H1 (cell line): Measurements from ENCODE around the gene MXI1. TPM values are rescaled to one million over a fixed set of nuclear protein-coding genes. Genes with fewer than 3 reads are reported as not detected.

Experiments used
- CTCF ChIA-PET: fragments of 300-600 bp; sonication (Branson Sonifier 250); formaldehyde crosslinking; loops from one replicate; lab custom pipeline; 2021; ENCODE audit not compliant: partially characterized antibody; lab: Charles Lee
- POLR2A ChIA-PET: fragments of 300-600 bp; sonication (Branson Sonifier 250); formaldehyde crosslinking; loops from one replicate; lab custom pipeline; 2021; ENCODE audit warnings: inconsistent platforms; ENCODE audit not compliant: partially characterized antibody; lab: Charles Lee
- DNase-seq, 2 experiments: peaks; one replicate each; pipeline versions ENCODE4 v3.0.0 to v3.0.0-alpha.2; 2010 to 2022; ENCODE audit warnings: low spot score in 2 of 2, low read depth in 1 of 2, mixed read lengths in 1 of 2
- FAIRE-seq: peaks from 2 replicates; lab custom pipeline; 2011; peaks lifted over from hg19 to GRCh38; lab: Jason Lieb, UNC
- H2AFZ ChIP-seq: 2 replicates; pipeline ENCODE4 v1.8.1; 2012; ENCODE audit warnings: low read length, inconsistent platforms
- H2AK5ac ChIP-seq: 2 replicates; pipeline ENCODE4 v1.6.1; 2013; ENCODE audit warnings: low read depth, low read length
- H2BK120ac ChIP-seq: replicated peaks from 2 replicates; pipeline ENCODE3; 2013; ENCODE audit warnings: low read depth, low read length, inconsistent platforms
- H2BK12ac ChIP-seq: 2 replicates; pipeline ENCODE4 v1.6.1; 2013; ENCODE audit warnings: low read depth, low read length
- H2BK15ac ChIP-seq: 2 replicates; pipeline ENCODE4 v1.6.1; 2013; ENCODE audit warnings: low read length
- H2BK20ac ChIP-seq: 2 replicates; pipeline ENCODE4 v1.6.1; 2013; ENCODE audit warnings: low read length
- H2BK5ac ChIP-seq: 2 replicates; pipeline ENCODE4 v1.6.1; 2013; ENCODE audit warnings: low read depth, low read length
- H3K14ac ChIP-seq: 2 replicates; pipeline ENCODE4 v1.6.1; 2013; ENCODE audit warnings: inconsistent platforms; ENCODE audit not compliant: insufficient read length
- H3K18ac ChIP-seq: 2 replicates; pipeline ENCODE4 v1.6.1; 2013; ENCODE audit warnings: low read length; ENCODE audit errors: extremely low read depth
- H3K23ac ChIP-seq: 2 replicates; pipeline ENCODE4 v1.6.1; 2013; ENCODE audit warnings: inconsistent platforms; ENCODE audit not compliant: insufficient read length
- H3K23me2 ChIP-seq: 2 replicates; pipeline ENCODE4 v1.6.1; 2013; ENCODE audit warnings: low read depth, low read length
- H3K27ac ChIP-seq: 2 replicates; pipeline ENCODE4 v1.6.1; 2011; ENCODE audit warnings: low read depth, low read length, inconsistent platforms
- H3K27me3 ChIP-seq, 4 experiments: replicated peaks in 1 of 4; 1 replicate in 1 of 4; 2 replicates in 3 of 4; pipeline versions ENCODE4 v1.6.1 to v1.8.1; 2011 to 2013; ENCODE audit warnings: low read length in 3 of 4, mild to moderate bottlenecking in 3 of 4, inconsistent platforms in 2 of 4, mixed read lengths in 2 of 4, moderate library complexity in 1 of 4; ENCODE audit not compliant: control insufficient read depth in 3 of 4, insufficient read depth in 3 of 4; ENCODE audit errors: extremely low read depth in 1 of 4
- H3K36me3 ChIP-seq, 4 experiments: 2 replicates each; pipeline versions ENCODE4 v1.6.1 to v1.8.1; 2011 to 2013; ENCODE audit warnings: mild to moderate bottlenecking in 4 of 4, low read length in 3 of 4, moderate library complexity in 2 of 4, control low read depth in 1 of 4, inconsistent platforms in 1 of 4; ENCODE audit not compliant: insufficient read depth in 4 of 4, control insufficient read depth in 2 of 4
- H3K4ac ChIP-seq: replicated peaks from 2 replicates; pipeline ENCODE3; 2013; ENCODE audit warnings: low read length, low read depth, mixed read lengths, inconsistent platforms; ENCODE audit not compliant: insufficient read length
- H3K4me1 ChIP-seq, 4 experiments: replicated peaks in 1 of 4; 1 replicate in 1 of 4; 2 replicates in 3 of 4; pipeline versions ENCODE4 v1.6.1 to v1.8.1; 2011 to 2013; ENCODE audit warnings: low read length in 3 of 4, inconsistent platforms in 2 of 4, mixed read lengths in 1 of 4; ENCODE audit not compliant: insufficient read depth in 4 of 4, control insufficient read depth in 3 of 4
- H3K4me2 ChIP-seq, 2 experiments: 2 replicates each; pipeline versions ENCODE4 v1.6.1 to v1.8.1; 2011 to 2013; ENCODE audit warnings: low read depth in 2 of 2, low read length in 2 of 2, control low read depth in 1 of 2, inconsistent platforms in 1 of 2, mild to moderate bottlenecking in 1 of 2; ENCODE audit not compliant: insufficient read depth in 1 of 2
- H3K4me3 ChIP-seq, 4 experiments: fragments of 200-600, 300-600 bp in 1 of 4; sonication (generic), shearing (Covaris generic), sonication (Bioruptor Twin) in 1 of 4; 2 replicates each; pipeline versions ENCODE4 v1.5.1 to v1.8.1; 2011 to 2016; ENCODE audit warnings: low read length in 4 of 4, low read depth in 3 of 4, control low read depth in 2 of 4, inconsistent platforms in 2 of 4, mild to moderate bottlenecking in 2 of 4, mixed read lengths in 1 of 4, moderate library complexity in 1 of 4; ENCODE audit not compliant: insufficient read depth in 2 of 4; ENCODE audit errors: extremely low read depth in 1 of 4
- H3K56ac ChIP-seq: replicated peaks from 2 replicates; pipeline ENCODE3; 2013; ENCODE audit warnings: low read depth, mild to moderate bottlenecking, mixed read lengths, low read length, inconsistent platforms; ENCODE audit not compliant: insufficient read length
- H3K79me1 ChIP-seq: 2 replicates; pipeline ENCODE4 v1.6.1; 2013; ENCODE audit warnings: low read depth, low read length, control low read depth
- H3K79me2 ChIP-seq, 2 experiments: 2 replicates each; pipeline versions ENCODE4 v1.6.1 to v1.8.1; 2012 to 2013; ENCODE audit warnings: low read length in 2 of 2, mild to moderate bottlenecking in 2 of 2, inconsistent platforms in 1 of 2; ENCODE audit not compliant: insufficient read depth in 2 of 2, control insufficient read depth in 1 of 2
- H3K9ac ChIP-seq, 4 experiments: replicated peaks in 1 of 4; 1 replicate in 1 of 4; 2 replicates in 3 of 4; pipeline versions ENCODE4 v1.6.1 to v1.8.1; 2011 to 2013; ENCODE audit warnings: low read depth in 3 of 4, low read length in 3 of 4, control low read depth in 2 of 4, mild to moderate bottlenecking in 2 of 4, moderate library complexity in 2 of 4, inconsistent platforms in 1 of 4; ENCODE audit errors: extremely low read depth in 1 of 4
- H3K9me3 ChIP-seq, 2 experiments: 2 replicates each; pipeline versions ENCODE4 v1.6.1 to v1.8.1; 2012 to 2013; ENCODE audit warnings: mild to moderate bottlenecking in 2 of 2, moderate library complexity in 2 of 2, control low read depth in 1 of 2, inconsistent platforms in 1 of 2, low read depth in 1 of 2, low read length in 1 of 2, mixed read lengths in 1 of 2; ENCODE audit not compliant: insufficient read depth in 2 of 2
- H4K20me1 ChIP-seq, 2 experiments: replicated peaks in 1 of 2; 2 replicates each; pipeline versions ENCODE3 to v1.8.1; 2011 to 2013; ENCODE audit warnings: inconsistent platforms in 2 of 2, low read length in 2 of 2, mild to moderate bottlenecking in 1 of 2; ENCODE audit not compliant: insufficient read depth in 2 of 2, control insufficient read depth in 1 of 2
- H4K5ac ChIP-seq: 2 replicates; pipeline ENCODE4 v1.6.1; 2013; ENCODE audit warnings: low read length, low read depth, mixed read lengths, inconsistent platforms; ENCODE audit not compliant: insufficient read length
- H4K8ac ChIP-seq: 2 replicates; pipeline ENCODE4 v1.8.0; 2013; ENCODE audit warnings: mild to moderate bottlenecking, moderate library complexity, low read length, inconsistent platforms; ENCODE audit not compliant: insufficient read depth; ENCODE audit errors: extremely low read depth
- H4K91ac ChIP-seq: replicated peaks from 2 replicates; pipeline ENCODE3; 2013; ENCODE audit warnings: low read length, mixed read lengths, inconsistent platforms; ENCODE audit not compliant: insufficient read length
- CREB1 ChIP-seq: IDR thresholded peaks from 2 replicates; pipeline ENCODE4 v1.6.1; 2012; ENCODE audit warnings: inconsistent platforms
- E2F6 ChIP-seq: IDR thresholded peaks from 2 replicates; pipeline ENCODE4 v1.6.1; 2012; ENCODE audit warnings: inconsistent platforms
- HDAC6 ChIP-seq: IDR thresholded peaks from one replicate; pipeline ENCODE4 v1.7.1; 2012; ENCODE audit warnings: low read depth, mild to moderate bottlenecking, inconsistent platforms, low read length, moderate library complexity
- JUN ChIP-seq: IDR thresholded peaks from 2 replicates; pipeline ENCODE4 v1.6.1; 2011; ENCODE audit warnings: low read depth, mild to moderate bottlenecking, improper control_type of control experiment, low read length
- PHF8 ChIP-seq: fragments of 200-600 bp; sonication (generic); conservative IDR thresholded peaks from 2 replicates; pipeline ENCODE4 v1.7.1; 2012; ENCODE audit warnings: low read depth, mild to moderate bottlenecking, inconsistent platforms, low read length, moderate library complexity
- POLR2A ChIP-seq, 2 experiments: IDR thresholded peaks; 1 replicate in 1 of 2; 2 replicates in 1 of 2; pipeline ENCODE4 v1.6.1; 2011; ENCODE audit warnings: low read depth in 2 of 2, low read length in 2 of 2, mild to moderate bottlenecking in 2 of 2; ENCODE audit errors: control extremely low read depth in 1 of 2
- SIN3A ChIP-seq, 2 experiments: IDR thresholded peaks in 1 of 2; conservative IDR thresholded peaks in 1 of 2; 2 replicates each; pipeline ENCODE4 v1.6.1; 2011 to 2012; ENCODE audit warnings: low read length in 2 of 2, improper control_type of control experiment in 1 of 2, low read depth in 1 of 2, mild to moderate bottlenecking in 1 of 2
- SIX5 ChIP-seq: IDR thresholded peaks from 2 replicates; pipeline ENCODE4 v1.6.1; 2011; ENCODE audit warnings: mild to moderate bottlenecking, low read depth, low read length
- WGBS, 2 experiments: shearing (Covaris generic) in 1 of 2; methylation state at CpG; one replicate each; pipeline versions ENCODE4 v1.1.6 to v1.1.7; 2013 to 2015; ENCODE audit warnings: low lambda C conversion rate in 2 of 2, mixed read lengths in 2 of 2, inconsistent platforms in 1 of 2, low coverage in 1 of 2, missing lambda C conversion rate in 1 of 2; ENCODE audit not compliant: insufficient replicate concordance in 2 of 2, insufficient coverage in 1 of 2, insufficient read length in 1 of 2; ENCODE audit errors: extremely low coverage in 1 of 2, missing lambda C conversion rate in 1 of 2; 5-methylcytosine and 5-hydroxymethylcytosine counted together
- polyA plus RNA-seq, 7 experiments: library from polyadenylated mRNA; depleted of rRNA in 3 of 7; stranded (reverse) in 5 of 7; unstranded in 2 of 7; fragments of >200 nt in 5 of 7; fragments of 200-250 nt in 2 of 7; gene quantifications; 1 replicate in 5 of 7; 2 replicates in 1 of 7; 4 replicates in 1 of 7; pipeline versions ENCODE4 v1.2.1 to v1.2.3, GENCODE V29; 2011 to 2013; ENCODE audit warnings: missing spikeins in 2 of 7, mixed read lengths in 2 of 7
- total RNA-seq: library from RNA; stranded (reverse); fragmentation: NEBNext Ultra II Directional; extraction: Animal tissue kit (Norgen Biotek cat#: 25700); gene quantifications from 2 replicates; pipeline ENCODE4 v1.2.1, GENCODE V29; 2021

MXI1 gene
- total and polyA plus RNA-seq, 2 of the 8 experiments (the other 6 are each of a cell fraction or from before 2014, with no cell fraction given), result 5.7 to 8.8 TPM

GRCh38 chr10:110269374-110270318 is 62.2 kb downstream of the MXI1 start:
- Histone ChIP-seq H4K91ac (no peak overlapping the region), H3K79me2 (no peaks in the 10 kb centered on the region), H2AFZ (no peak overlapping the region), H4K8ac (no peak overlapping the region), H3K9ac (no peak overlapping the region; a peak in 1 of 7 replicates), H3K4me1 (no peaks in the 10 kb centered on the region), H3K27ac (no peak overlapping the region), H3K23me2 (no peaks in the 10 kb centered on the region), H3K56ac (no peak overlapping the region), H2BK20ac (no peak overlapping the region), H2BK120ac (no peak overlapping the region), H3K14ac (no peak overlapping the region), H4K5ac (no peak overlapping the region), H2AK5ac (no peak overlapping the region), H3K4ac (no peak overlapping the region), H2BK12ac (no peak overlapping the region), H4K20me1 (peaks cover 0 to 1% of the 10 kb centered on the region in 2 experiments), H3K79me1 (no peaks in the 10 kb centered on the region), H3K27me3 (no peaks in the 10 kb centered on the region), H3K4me2 (no peak overlapping the region), H3K36me3 (no peaks in the 10 kb centered on the region), H2BK15ac (no peak overlapping the region), H3K4me3 (no peak overlapping the region), H3K9me3 (no peaks in the 10 kb centered on the region), H2BK5ac (no peak overlapping the region), H3K23ac (no peak overlapping the region), H3K18ac (no peak overlapping the region)
- 76% methylated on average over 4 of the region's 4 CpGs; no CpG with 5 or more reads in 1 of the 2 experiments for WGBS, 2 experiments
- FAIRE-seq (no peak), DNase-seq (no peak)
- ChIA-PET POLR2A (interaction anchor here (0.5 kb wide), 1 partner anchor 46 kb away, joined by 3 read pairs; no protein-coding TSS in a partner anchor), CTCF (interaction anchor here (0.7 to 2.4 kb wide), 5 partner anchors 8 to 132 kb away, joined by 3 to 15 read pairs (median 4); no protein-coding TSS in a partner anchor)
- TF ChIP-seq E2F6, result no peak
- no peak for TF ChIP-seq PHF8
- TF ChIP-seq HDAC6, result no peak
- no peak for TF ChIP-seq SIX5
- TF ChIP-seq SIN3A (conservative IDR thresholded peaks at IDR 0.05 in 1 of 2, IDR thresholded peaks at IDR 0.05 in 1 of 2; ENCODE audit: low read depth in 1 of 2, low read length in 2 of 2), result no peak
- TF ChIP-seq CREB1, result no peak
- TF ChIP-seq POLR2A (IDR thresholded peaks at IDR 0.05; ENCODE audit: control extremely low read depth in 1 of 2, low read depth in 2 of 2, low read length in 2 of 2), result no peak
- no peak for TF ChIP-seq JUN
